ENCODE measurements around the gene TUT1. TPM values are rescaled to one million over a fixed set of nuclear protein-coding genes. Genes with fewer than 3 reads are reported as not detected.

The TUT1 gene
- total and polyA plus RNA-seq, 4 donors, result 10.8 to 21.9 (median 17.3) TPM

- no peak for ATAC-seq (ENCODE audit: insufficient read depth, low FRiP score)
- WGBS, 2 donors, result 8 to 19% methylated on average over 35 to 40 of the region's 40 CpGs
These were observed 44.2 kb downstream of the TUT1 start for GRCh38 chr11:62546929-62547625.

GRCh38 chr11:62546244-62546928 lies 44.9 kb downstream of the TUT1 start, which contains the start of gene AHNAK:
Gene AHNAK (minus strand): TSS chr11:62546806. CDS start chr11:62536098, 10,708 bp downstream.
- H3K27me3 ChIP-seq (ENCODE audit: control insufficient read depth in 3 of 3, insufficient read depth in 3 of 3, low read length in 2 of 3), result no peaks in the 10 kb centered on the region
- H3K4me3 ChIP-seq, result peak within 1 kb of the TSS; percentile 93
- 1% methylated on average over 61 to 69 of the region's 69 CpGs for WGBS, 2 donors
- ATAC-seq (ENCODE audit: insufficient read depth, low FRiP score), result peak; percentile 59
- DNase-seq, result peak; percentile 84 to 89 (median 88)
- TF ChIP-seq, protein P1, sequence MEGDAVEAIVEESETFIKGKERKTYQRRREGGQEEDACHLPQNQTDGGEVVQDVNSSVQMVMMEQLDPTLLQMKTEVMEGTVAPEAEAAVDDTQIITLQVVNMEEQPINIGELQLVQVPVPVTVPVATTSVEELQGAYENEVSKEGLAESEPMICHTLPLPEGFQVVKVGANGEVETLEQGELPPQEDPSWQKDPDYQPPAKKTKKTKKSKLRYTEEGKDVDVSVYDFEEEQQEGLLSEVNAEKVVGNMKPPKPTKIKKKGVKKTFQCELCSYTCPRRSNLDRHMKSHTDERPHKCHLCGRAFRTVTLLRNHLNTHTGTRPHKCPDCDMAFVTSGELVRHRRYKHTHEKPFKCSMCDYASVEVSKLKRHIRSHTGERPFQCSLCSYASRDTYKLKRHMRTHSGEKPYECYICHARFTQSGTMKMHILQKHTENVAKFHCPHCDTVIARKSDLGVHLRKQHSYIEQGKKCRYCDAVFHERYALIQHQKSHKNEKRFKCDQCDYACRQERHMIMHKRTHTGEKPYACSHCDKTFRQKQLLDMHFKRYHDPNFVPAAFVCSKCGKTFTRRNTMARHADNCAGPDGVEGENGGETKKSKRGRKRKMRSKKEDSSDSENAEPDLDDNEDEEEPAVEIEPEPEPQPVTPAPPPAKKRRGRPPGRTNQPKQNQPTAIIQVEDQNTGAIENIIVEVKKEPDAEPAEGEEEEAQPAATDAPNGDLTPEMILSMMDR (IDR thresholded peaks at IDR 0.05; ENCODE audit: control extremely low read depth, extremely low read depth), result no peak
- peak within 1 kb of the TSS; percentile 98 to 100 for H3K27ac ChIP-seq (ENCODE audit: low read depth in 1 of 2, low read length in 1 of 2)
- H3K36me3 ChIP-seq (ENCODE audit: control insufficient read depth in 4 of 4, insufficient read depth in 4 of 4, low read length in 4 of 4), result peaks cover 0 to 3% (median 0%) of the 10 kb centered on the region in 4 donors
- H3K4me1 ChIP-seq (ENCODE audit: control insufficient read depth in 5 of 5, insufficient read depth in 5 of 5, low read length in 5 of 5), result peaks cover 7 to 55% (median 24%) of the 10 kb centered on the region in 5 donors
- H3K9ac ChIP-seq (ENCODE audit: insufficient read depth in 1 of 2, low read length in 2 of 2), result peak within 1 kb of the TSS; percentile 61 to 77
- no peaks in the 10 kb centered on the region for H3K9me3 ChIP-seq (ENCODE audit: control insufficient read depth in 4 of 4, insufficient read depth in 3 of 4, low read length in 3 of 4)

More at GRCh38 chr11:62546929-62547625, 44.2 kb downstream of the TUT1 start:
- H3K36me3 ChIP-seq (ENCODE audit: control insufficient read depth in 4 of 4, insufficient read depth in 4 of 4, low read length in 4 of 4), result no peaks in the 10 kb centered on the region
- DNase-seq, result peak in 1 of 3 donors; percentile 70
- peak overlapping the region in 1 of 2 donors; percentile 77 for H3K9ac ChIP-seq (ENCODE audit: insufficient read depth in 1 of 2, low read length in 2 of 2)
- H3K4me1 ChIP-seq (ENCODE audit: control insufficient read depth in 5 of 5, insufficient read depth in 5 of 5, low read length in 5 of 5), result peaks cover 9 to 55% (median 29%) of the 10 kb centered on the region in 5 donors
- no peaks in the 10 kb centered on the region for H3K27me3 ChIP-seq (ENCODE audit: control insufficient read depth in 3 of 3, insufficient read depth in 3 of 3, low read length in 2 of 3)
- peak overlapping the region; percentile 87 to 100 for H3K27ac ChIP-seq (ENCODE audit: low read depth in 1 of 2, low read length in 1 of 2)
- H3K9me3 ChIP-seq (ENCODE audit: control insufficient read depth in 4 of 4, insufficient read depth in 3 of 4, low read length in 3 of 4), result no peaks in the 10 kb centered on the region
- TF ChIP-seq, protein P1 (IDR thresholded peaks at IDR 0.05; ENCODE audit: control extremely low read depth, extremely low read depth), result no peak
- peak overlapping the region; percentile 15 for H3K4me3 ChIP-seq

- WGBS, 2 donors, result 0 to 1% methylated on average over 57 to 59 of the region's 59 CpGs
- peaks cover 13 to 63% (median 28%) of the 10 kb centered on the region in 5 donors for H3K4me1 ChIP-seq (ENCODE audit: control insufficient read depth in 5 of 5, insufficient read depth in 5 of 5, low read length in 5 of 5)
These were observed 45.7 kb downstream of the TUT1 start for GRCh38 chr11:62545437-62546243.

More at GRCh38 chr11:62545437-62546243, 45.7 kb downstream of the TUT1 start:
- Histone ChIP-seq H3K4me3 (peak overlapping the region; percentile 93), H3K9ac (ENCODE audit: insufficient read depth in 1 of 2, low read length in 2 of 2) (peak overlapping the region; percentile 61 to 85), H3K27ac (ENCODE audit: low read depth in 1 of 2, low read length in 1 of 2) (peak overlapping the region; percentile 98 to 100), H3K36me3 (ENCODE audit: control insufficient read depth in 4 of 4, insufficient read depth in 4 of 4, low read length in 4 of 4) (peaks cover 0 to 3% (median 0%) of the 10 kb centered on the region in 4 donors), H3K9me3 (ENCODE audit: control insufficient read depth in 4 of 4, insufficient read depth in 3 of 4, low read length in 3 of 4) (no peaks in the 10 kb centered on the region), H3K27me3 (ENCODE audit: control insufficient read depth in 3 of 3, insufficient read depth in 3 of 3, low read length in 2 of 3) (no peaks in the 10 kb centered on the region)
- peak; percentile 96 to 97 (median 96) for DNase-seq
- TF ChIP-seq, protein P1 (IDR thresholded peaks at IDR 0.05; ENCODE audit: control extremely low read depth, extremely low read depth), result no peak
- peak; percentile 40 for ATAC-seq (ENCODE audit: insufficient read depth, low FRiP score)

Measured in lung (tissue), 12 donors.